Activated CD8-positive, alpha-beta memory T cell treated with anti-CD3 and anti-CD28 coated beads for 48 hours (primary cell): ENCODE results near the gene EFNA3.

Experiments
- DNase-seq, 3 experiments: peaks; one replicate each; pipeline ENCODE4 v3.0.0-alpha.2; 2020; ENCODE audit warnings: low read depth in 2 of 3, low spot score in 2 of 3

The EFNA3 gene

DNA sequence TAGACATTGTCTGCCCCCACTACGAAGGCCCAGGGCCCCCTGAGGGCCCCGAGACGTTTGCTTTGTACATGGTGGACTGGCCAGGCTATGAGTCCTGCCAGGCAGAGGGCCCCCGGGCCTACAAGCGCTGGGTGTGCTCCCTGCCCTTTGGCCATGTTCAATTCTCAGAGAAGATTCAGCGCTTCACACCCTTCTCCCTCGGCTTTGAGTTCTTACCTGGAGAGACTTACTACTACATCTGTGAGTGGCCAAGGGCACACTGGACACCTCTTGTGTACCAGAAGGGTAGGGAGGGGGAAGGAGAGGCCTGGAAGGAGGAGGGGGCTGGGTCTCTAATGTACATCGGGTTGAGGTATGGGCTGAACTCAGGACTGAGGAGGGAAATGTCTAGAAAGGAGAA is 11.9 kb upstream of the EFNA3 start:
- DNase-seq = no peak

DNA sequence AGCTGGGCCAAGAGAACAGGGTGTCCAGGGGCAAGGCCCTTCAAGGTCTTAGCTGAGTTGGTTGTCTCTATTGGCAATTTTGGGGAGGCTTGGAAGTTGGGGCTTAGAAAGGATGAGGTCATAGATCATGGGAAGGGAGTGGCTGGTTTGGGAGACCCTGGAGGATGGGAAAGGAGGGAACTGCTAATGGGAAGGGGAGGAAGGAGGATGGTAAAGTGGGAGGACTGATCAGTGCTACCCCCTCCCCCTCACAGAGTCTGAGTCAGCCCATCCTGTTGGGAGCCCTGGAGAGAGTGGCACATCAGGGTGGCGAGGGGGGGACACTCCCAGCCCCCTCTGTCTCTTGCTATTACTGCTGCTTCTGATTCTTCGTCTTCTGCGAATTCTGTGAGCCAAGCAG is 10.0 kb upstream of the EFNA3 start:
- no peak for DNase-seq

DNA sequence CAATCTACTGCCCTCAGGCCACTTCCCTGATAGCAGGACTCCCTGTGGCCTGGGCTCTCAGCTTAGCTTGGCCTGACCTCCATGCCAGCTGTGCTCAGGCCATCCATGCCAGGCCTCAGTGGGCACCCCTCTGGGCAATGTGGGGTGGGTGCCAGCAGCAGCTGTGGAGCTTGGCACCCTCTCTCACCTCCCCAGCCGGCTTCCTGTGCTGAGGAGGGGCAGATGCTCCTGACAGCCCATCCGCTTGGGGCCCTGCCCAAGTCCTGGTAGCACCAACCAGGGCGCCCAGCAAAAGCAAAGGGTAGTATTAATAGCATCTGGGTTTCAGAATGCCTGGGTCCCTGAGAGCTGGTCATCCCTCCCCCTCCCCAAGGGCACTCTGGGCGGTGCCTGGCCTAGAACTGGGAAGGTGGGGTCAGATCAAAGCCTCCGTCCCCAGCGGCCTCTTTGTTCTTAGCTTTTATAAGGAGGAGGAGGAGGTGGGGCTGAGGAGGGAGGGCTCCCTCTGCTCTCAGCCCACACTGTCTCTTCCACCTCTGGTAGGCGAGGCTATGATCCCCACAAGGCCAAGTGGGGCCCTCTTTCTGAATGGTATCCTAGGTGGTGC is 9.0 kb upstream of the EFNA3 start:
- DNase-seq = no peak

DNA sequence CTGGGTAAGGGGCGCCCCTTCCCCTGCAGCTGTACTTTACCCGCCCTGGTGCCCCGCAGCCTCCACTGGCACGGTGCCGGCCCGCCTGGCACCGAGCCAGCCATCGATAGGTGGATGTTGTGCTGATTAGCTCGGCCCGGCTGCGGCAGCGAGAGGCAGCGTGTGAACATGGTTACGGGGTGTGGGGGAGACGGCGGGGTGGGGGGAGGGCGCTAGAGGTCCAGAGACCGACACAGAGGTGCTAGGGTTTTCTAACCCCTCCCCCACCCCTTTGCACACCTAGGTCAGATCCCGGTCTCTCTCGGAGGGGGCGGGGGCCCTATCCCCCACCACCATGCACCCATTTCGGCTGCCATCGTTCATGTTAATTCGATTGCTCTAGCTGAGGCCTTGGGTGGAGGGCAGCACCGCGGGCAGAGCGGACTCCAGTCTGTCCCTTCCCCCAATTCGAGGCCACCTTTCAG is 8.4 kb upstream of the EFNA3 start:
- DNase-seq = no peak

DNA sequence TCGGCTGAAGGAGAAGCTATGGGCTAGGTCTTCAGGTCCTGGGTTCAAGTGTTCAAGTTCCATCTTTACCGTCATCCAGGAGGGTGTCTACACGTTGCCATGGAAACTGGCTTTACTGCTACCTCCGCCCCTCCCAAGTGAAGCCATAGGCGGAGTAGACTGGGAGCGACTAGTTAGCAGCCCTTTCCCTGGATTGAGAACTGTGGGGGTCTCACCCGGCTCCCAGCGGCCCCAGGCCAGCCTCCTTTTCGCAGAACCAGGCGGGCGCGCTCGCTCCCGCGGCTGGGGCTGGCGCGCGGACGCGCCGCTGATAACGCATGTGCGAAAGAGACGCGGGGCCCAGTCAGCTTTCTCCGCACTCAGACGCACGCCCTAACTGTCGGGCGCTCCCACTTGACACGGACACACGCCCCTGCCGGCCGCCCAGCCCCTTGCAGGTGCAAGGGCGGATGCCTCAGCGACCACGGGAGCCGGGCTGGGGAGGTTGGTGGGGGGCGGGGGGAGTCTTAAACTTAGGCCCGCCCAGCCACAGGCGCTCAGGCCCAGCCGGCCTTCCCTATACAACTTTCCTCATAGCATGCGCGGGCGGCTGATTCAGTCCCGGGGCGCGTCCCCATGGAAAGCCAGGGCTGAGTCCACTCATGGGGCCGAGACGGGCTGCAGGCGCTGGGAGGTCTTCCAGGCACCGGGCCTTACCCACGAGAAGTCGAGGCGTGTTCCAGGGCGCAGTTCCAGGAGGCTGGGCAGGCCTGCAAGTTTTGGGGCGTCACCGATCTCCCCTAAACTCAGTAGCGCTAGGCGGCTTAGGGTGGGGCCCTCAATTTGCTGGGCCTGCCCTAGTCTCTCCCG is 7.7 kb upstream of the EFNA3 start:
- DNase-seq = peak in 1 of 3 experiments; percentile 56

DNA sequence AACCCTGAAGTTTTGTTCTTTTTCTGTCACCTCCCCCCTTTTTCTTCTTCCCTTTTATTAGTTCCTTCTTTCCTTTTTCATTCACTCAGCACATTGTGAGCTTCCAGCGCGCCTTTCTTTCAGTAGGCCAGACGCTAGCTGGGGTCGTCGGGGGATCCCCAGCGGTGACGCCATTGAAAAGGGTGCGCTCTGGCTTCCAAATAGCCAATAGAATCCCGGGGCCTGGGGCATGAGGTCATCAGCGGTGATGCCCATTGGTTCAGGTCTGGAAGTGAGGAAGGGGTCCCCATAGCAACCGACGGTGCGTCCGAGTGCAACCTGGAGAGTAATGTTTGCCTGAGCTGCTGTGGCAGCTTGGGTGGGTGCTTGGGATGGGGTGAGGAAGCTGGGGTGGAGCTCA is 6.9 kb upstream of the EFNA3 start:
- no peak for DNase-seq

DNA sequence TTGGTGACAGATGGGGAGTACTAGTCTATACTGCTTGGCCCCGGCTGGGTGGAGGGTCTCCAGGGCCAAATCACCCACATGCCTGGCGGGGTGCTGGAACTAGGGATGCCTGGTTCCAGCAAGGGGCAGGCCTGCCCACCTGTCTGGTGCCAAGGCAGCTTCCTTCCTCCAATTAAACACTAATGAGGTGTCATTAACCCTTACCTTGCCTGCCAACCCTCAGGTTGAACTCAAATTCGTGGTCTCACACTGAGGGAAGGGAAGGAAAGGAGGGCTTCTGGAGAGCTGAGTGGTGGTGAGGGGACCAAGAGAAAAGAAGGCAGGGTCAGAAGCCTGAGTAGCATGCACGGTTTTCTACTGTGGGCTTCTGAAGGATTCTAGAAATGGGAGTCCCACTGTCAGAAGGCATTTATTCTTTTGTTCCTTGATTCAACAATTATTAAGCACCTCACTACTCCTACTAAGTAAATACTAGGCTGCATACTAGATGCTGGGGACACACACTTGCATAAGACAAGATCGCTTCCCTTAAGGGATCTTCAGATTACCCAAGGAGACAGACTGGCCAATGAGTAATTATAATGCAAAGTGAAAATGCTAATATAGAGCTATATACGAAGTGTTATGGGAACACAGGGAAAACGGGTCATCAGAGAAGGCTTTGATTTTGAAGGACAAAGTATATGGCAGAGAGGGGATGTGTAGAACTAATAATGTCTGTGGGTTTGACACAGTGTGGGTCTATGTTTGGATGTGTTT is 5.9 kb upstream of the EFNA3 start:
- no peak for DNase-seq

DNA sequence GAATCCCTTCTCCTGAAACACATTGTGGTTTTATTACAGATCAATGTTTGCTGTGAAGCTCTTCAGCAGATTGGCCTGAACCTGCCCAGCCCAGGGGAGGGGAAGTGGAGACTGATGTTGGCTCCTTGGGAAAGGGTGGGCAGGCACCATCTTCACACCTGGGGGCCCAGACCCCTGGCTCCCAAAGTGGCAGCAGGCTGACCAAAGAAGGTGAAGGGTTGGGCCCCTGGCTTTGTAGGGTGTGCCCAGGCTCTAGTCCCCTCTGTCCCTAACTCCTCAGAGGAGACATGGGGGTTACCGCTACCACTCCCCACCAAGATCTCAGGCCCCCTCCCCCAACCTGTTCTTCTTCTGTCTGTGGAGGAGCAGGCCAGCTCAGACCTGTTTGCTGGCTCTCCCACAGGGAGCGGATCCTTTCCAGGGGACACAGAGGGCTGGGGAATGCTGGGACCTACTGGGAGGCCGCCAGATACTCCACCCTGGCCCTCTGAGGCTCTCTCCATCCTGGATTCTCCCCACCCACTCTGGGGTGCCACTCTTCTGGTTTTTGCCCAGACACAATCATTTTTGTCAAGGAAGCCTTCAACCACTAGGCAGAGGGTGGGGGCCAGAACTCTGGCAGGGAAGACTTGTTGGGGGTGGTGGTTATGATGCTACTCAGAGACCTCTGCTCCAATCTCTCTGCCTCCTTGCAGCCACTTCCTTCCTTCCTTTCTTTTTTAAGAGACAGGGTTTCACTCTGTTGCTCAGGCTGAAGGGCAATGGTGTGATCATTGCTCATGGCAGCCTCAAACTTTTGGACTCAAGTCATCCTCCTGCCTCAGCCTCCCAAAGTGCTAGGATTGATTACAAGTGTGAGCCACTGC is 5.0 kb upstream of the EFNA3 start:
- DNase-seq = no peak

DNA sequence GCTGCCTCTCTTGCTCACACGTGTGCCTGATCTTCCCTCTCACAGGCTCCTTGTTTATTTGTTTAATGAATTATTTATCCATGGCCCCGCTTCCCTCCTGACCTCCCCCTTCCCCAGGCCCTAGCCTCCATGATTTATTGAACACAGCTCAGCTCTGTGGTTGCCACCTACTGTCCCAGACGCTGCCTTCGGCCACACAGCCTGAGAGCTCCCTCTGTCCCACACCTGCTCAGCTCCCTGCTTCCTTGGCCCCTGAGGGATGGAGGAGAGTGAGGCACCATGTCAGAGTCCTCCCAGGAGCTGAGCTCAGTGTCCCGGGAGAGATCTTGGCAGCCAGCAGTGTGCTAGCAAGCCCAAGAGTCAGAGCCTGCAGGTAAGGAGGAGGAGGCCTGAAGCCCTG is 3.1 kb upstream of the EFNA3 start:
- DNase-seq = no peak

DNA sequence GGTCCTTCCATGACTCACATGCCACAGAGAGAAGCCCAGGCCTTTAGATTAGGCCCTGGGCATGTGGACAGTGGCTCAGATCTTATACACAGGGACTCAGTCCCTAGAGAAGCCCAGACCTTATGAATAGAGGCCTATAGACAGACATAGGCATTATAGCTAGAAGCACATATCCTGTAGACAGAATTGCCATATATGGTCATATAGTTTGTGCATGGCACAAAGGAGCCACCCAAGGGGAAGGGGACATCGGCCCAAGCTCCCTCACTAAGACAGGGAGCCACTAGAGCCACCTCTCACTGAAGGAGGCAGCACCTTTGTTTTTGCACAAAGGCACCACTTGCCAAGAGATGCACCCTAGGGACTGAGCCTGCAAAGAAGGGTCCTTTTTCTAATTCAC is 2.3 kb upstream of the EFNA3 start:
- DNase-seq = no peak

DNA sequence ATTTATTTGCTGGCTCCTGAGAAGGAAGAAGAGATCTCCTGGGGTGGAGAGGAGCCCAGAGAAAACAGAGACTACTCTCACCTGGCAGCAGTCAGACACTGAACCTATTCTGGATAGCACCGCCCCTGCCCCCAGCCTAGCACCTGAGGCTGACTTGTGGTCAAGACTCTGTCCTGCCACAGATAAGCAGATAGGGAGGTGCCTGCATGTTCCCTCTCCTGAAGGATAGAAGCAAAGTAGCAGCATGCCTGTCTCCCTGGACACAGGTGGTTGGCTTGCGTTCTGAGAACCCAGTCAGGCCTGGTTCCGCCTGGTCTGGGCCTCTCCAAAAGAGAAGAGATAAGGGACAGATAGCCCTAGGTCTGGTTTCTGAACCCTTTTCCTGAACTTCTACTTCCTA is 1.3 kb upstream of the EFNA3 start:
- DNase-seq = no peak

DNA sequence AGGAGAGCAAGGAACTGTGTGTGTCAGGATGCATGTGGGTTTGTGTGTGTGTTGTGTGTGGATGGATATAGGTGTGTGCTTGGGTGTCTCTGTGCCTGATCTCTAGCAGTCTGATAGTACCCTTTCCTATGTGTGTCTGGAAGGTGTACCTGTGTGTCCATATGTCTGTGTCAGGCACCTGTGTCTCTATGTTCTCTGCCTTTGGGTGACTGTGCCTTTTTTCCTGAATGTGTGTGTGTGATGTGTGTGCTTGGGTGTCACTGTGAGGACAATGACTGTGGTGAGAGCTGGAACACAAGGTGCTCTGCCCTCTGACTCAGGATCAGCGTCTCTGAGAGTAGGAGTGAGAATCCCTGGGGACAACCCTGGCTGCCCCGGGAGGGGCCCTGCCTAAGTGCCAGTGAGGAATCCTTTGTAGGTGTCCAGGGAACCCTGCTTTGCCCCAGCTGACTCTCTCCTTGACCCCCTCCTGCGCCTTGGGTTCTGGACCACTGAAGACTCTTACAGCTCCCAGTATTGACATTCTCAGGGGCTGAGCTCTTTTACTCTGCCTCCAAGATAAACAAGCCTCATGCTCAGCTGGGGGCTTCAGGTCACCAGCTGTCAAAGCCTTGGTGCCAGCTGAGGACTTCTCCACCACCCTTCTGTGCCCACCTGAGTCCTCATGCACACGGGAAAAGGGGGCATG is 735 bp upstream of the EFNA3 start:
- no peak for DNase-seq

DNA sequence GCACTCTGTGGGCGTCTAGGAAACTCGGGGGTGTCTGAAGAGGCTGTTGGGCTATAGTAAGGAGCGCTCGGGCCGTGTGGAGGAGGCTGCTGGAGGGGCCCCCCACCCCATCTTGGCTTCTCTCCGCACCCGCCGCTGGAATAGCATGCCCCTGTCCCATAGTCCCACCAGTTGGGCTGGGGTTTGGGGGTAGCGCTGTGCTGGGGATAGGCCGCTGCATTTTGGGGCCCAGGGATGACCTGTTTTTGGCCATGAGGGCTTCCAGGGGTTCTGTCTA is 511 bp downstream of the EFNA3 start:
- DNase-seq = no peak

DNA sequence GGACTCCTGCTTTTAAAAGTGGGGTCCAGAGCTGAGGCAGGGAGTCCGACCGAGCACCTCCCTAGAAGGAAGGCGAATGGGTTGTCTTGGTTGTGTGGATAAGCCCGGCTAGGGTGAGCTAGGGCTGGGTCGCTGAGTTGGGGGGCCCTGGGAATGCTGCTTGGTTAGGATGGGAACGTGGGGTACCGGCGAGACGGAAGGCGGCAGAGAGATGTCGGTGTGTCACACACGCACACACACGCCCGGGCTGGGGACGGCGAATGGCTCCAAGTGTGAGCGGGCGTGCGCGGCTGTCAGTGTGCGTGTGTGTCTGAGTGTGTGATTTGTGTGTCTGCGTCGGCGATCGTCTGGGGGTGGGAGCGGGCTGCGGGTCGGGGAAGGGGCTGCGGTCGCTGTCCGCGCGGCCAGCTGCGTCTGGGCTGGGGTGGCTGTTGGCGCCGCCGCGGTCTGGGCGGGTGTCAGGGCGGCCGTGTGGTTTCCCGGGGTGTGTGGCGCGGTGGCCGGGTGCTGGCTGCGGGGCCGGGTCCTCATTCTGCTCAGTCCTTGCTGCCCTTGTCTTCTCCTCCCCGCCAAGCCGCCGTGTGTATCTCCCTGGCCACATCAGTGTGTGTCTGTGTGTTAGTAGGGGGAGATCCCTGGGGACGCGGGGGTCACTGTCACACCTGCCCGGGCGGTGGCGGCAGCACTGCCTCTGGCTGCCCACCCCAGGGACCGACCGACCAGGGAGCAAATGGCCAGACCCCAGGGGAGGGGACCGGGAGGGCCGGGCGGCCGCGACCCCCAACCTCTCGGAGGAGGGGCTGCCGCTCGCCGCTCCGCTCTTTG is 1.1 kb downstream of the EFNA3 start:
- no peak for DNase-seq

DNA sequence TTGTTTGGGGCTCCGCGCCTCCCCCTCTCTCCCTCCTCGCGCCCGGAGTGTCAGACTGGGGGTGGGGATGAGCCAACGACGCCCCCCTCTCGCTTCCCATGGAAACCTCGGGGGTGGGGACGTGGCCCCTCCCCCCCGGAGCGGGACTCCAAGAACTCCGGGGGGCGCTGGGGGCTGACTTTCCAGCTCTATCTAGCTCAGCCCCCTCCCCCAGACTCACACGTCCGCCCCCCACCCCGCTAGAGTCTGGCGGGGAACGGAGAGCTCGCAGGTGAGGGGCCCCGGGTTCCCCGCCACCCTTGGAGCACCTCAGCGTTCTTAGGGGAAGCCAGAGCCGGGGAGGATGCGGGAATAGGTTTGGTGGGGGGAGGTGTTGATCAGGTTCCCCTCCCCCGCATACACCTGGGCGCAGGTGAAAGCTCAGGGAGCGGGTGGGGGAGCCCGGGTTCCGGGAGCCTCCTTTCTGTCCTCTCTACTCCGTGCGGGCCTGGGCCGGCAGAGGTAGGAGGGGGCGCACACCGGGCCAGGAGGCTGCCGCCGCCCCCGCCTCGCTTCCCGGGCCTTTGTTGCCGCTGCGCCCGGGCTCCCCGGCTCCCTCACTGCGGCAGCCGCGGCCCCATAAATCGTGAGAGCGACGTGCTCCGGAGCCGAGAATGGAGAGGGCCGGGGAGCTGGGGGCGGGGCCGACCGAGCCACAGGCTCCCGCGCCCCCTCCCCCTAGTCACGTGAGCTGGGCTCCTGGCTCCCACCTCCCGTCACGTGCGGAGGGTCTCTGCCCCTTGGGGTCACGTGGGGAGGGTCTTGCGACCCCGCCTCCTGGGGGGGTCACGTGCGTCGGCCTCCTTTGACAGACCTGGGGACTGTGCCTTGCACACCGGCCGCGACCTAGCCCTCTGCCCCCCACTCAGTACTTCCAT is 1.9 kb downstream of the EFNA3 start:
- DNase-seq = no peak

DNA sequence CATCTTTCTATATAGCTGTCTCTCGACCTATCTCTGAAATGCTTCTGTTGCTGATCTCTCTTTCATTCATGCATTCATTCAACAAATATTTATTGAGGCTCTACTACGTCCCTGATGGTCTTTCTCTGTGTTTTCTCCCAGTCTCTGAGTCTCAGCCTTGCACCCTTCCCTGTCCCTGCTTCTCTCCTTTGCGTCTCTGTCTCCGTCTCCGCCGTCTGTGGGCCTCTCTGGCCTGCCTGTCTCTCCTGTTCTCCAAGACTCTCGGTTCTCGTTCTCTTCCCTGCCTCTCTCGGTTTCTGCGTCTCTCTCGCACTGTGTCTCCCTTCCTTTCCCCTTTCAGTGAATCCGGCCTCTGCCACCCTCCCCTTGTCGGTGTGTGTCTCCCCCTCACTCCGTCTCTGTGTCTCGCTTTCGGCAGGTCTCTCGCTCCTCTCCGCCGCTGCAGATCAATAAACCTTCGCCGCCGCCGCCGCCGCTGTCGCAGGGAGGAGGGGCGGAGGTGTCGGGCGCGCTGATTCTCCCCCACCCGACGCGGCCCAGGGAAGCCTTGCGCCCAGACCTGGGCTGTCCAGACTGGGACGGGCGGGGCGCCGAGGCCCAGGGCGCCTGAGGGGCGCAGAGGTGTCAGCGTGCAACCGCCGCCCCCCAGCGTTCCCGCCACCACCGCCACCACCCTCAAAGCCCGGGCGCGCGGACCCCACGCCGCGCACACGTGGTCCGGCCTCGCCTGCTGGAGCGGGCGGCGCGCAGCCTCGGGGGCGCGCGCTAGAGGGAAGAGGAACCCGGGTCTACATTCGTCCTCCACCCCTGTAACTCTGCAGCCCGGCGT is 3.0 kb downstream of the EFNA3 start:
- no peak for DNase-seq

DNA sequence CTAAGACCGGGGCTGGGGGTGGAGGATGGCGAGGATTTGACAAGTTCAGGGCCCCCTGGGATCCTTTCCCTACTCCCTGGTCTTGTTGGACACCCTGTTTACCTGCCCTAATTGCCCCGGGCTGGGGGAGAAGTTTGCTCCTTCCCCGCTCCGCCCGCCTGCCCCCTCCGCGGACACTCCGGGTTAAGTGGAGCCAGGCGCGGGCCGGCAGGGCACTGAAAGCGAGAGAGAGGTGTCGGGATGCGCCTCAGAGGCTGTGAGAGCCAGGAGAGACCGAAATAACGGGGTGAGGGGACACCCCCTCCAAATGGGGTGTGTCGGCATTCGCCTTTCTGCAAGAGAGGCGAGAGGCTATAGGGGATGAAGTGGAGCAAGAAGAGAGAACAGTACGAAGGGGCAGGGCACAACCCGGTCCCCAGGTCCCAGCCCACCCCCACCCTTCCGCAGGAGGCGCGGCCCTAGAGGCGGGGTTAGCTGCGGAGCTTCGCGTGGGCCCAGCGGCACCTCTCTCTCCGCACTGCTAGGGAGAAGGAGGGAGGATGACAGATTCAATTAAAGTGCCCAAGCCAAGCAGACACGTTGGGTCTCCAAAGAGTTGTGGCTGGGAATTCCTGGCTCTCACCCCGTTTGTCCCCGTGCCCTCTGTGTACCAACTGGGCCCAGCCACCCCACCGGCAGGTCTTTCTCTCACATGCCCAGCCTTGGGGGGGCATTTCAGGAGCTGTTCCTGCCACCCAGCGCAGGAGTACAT is 3.8 kb downstream of the EFNA3 start:
- DNase-seq = no peak
